Activated CD4-positive, alpha-beta T cell treated with anti-CD3 and anti-CD28 coated beads for 48 hours (primary cell): ENCODE results near the gene PRSS21.

Source experiments
- DNase-seq: peaks from one replicate; pipeline ENCODE4 v3.0.0-alpha.2; 2020

Gene PRSS21

GRCh38 chr16:2816751-2817339, at the start of gene PRSS21:
TSS of gene PRSS21 (plus strand) at chr16:2817237. CDS start at chr16:2817269, 32 bp downstream.
- peak; percentile 58 for DNase-seq

GRCh38 chr16:2767891-2768290, 49.1 kb upstream of the PRSS21 start:
- DNase-seq, result no peak

GRCh38 chr16:2768403-2769089, 48.5 kb upstream of the PRSS21 start:
- no peak for DNase-seq

GRCh38 chr16:2769100-2769529, 47.9 kb upstream of the PRSS21 start:
- DNase-seq, result no peak

GRCh38 chr16:2769675-2770056, 47.4 kb upstream of the PRSS21 start:
- DNase-seq, result no peak

GRCh38 chr16:2770057-2770951, 46.7 kb upstream of the PRSS21 start:
- DNase-seq, result no peak

- DNase-seq, result no peak
Observed at GRCh38 chr16:2771496-2772402, 45.3 kb upstream of the PRSS21 start.

- no peak for DNase-seq
Observed at GRCh38 chr16:2773188-2773968, 43.7 kb upstream of the PRSS21 start.

GRCh38 chr16:2774161-2774891, 42.7 kb upstream of the PRSS21 start:
- DNase-seq, result no peak

- DNase-seq, result no peak
Observed at GRCh38 chr16:2775131-2775716, 41.8 kb upstream of the PRSS21 start.

GRCh38 chr16:2775765-2776499, 41.1 kb upstream of the PRSS21 start:
- no peak for DNase-seq

GRCh38 chr16:2776500-2777139, 40.4 kb upstream of the PRSS21 start:
- DNase-seq, result peak; percentile 56

GRCh38 chr16:2777231-2777902, 39.7 kb upstream of the PRSS21 start, which contains the start of gene ELOB:
TSS of gene ELOB (minus strand) at chr16:2777280. CDS start at chr16:2777239, 41 bp downstream.
- peak; percentile 92 for DNase-seq

GRCh38 chr16:2777903-2778629, 39.0 kb upstream of the PRSS21 start:
- peak; percentile 45 for DNase-seq

GRCh38 chr16:2778630-2778958, 38.4 kb upstream of the PRSS21 start:
- no peak for DNase-seq

- DNase-seq, result no peak
Observed at GRCh38 chr16:2779151-2779920, 37.7 kb upstream of the PRSS21 start.
